ENCODE measurements around the gene VENTX.

DNA sequence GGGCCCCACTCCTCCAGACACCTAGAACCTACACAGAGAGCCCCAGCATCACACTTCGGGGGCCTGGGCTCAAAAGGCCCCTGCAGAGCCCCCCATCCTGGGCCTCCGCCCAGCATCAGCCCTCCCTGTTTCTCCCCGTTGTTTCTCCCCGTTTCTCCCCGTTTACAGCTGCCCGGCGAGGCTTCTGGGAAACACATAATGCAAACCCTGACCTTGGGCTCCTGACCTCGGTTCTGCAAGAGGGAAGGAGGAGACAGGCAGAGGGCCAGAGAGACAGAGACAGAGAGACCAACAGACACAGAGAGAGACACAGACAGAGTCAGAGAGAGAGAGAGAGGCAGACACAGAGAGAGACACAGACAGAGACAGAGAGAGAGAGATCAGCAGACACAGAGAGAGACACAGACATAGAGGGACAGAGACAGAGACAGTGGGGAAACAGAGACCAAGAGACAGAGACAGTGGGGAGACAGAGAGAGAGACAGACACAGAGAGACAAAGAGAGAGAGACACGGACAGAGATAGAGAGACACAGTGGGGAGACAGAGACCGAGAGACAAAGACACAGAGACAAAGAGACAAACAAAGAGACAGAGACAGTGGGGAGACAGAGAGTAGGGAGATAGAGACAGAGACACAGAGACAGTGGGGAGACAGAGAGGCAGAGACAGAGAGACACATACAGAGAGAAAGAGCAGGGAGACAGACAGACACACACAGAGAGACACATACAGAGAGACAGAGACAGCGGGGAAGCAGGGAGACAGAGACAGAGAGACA, 12.5 kb downstream of the VENTX start:
- TF ChIP-seq, protein P1, sequence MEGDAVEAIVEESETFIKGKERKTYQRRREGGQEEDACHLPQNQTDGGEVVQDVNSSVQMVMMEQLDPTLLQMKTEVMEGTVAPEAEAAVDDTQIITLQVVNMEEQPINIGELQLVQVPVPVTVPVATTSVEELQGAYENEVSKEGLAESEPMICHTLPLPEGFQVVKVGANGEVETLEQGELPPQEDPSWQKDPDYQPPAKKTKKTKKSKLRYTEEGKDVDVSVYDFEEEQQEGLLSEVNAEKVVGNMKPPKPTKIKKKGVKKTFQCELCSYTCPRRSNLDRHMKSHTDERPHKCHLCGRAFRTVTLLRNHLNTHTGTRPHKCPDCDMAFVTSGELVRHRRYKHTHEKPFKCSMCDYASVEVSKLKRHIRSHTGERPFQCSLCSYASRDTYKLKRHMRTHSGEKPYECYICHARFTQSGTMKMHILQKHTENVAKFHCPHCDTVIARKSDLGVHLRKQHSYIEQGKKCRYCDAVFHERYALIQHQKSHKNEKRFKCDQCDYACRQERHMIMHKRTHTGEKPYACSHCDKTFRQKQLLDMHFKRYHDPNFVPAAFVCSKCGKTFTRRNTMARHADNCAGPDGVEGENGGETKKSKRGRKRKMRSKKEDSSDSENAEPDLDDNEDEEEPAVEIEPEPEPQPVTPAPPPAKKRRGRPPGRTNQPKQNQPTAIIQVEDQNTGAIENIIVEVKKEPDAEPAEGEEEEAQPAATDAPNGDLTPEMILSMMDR (IDR thresholded peaks at IDR 0.05) = no peak
- TF ChIP-seq POLR2AphosphoS5 (IDR thresholded peaks at IDR 0.05; ENCODE audit: low read depth, low read length) (no peak), SIN3A (IDR thresholded peaks at IDR 0.05; ENCODE audit: borderline replicate concordance, insufficient read depth, low read depth, low read length) (no peak)

Measured in Panc1 (cell line).